IMR-90 (cell line): ENCODE results near the gene EHHADH.

Experiments used
- RAD21 ChIP-seq: IDR thresholded peaks from 2 replicates; pipeline ENCODE4 v1.6.1; 2012; ENCODE audit warnings: low read length, improper control_type of control experiment
- SMC3 ChIP-seq: fragments of 150-350 bp; IDR thresholded peaks from 2 replicates; pipeline ENCODE4 v1.6.1; 2016; ENCODE audit warnings: low read depth, mild to moderate bottlenecking, antibody characterized with exemption, low read length, moderate library complexity
- TF ChIP-seq, protein P1 (sequence below): conservative IDR thresholded peaks from 2 replicates; pipeline ENCODE4 v1.5.1; 2012; ENCODE audit warnings: mild to moderate bottlenecking, low read depth, low read length, improper control_type of control experiment

DNA sequence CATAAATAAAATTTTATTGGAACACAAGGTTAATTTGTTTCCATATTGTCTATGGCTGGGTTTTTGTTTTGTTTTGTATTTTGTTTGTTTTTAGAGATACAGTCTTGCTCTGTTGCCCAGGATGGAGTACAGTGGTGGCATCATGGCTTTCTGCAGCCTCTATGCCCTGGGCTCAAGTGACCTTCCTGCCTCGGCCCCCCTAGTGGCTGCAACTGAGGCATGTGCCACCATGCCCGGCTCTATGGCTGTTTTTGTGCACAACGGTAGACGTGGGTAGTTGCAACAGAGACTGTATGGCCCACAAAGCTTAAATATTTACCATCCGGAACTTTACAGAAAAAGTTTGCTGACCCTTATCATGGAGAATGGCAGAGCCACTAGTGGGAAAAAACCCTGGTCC, 54.2 kb downstream of the EHHADH start:
- TF ChIP-seq, protein P1, sequence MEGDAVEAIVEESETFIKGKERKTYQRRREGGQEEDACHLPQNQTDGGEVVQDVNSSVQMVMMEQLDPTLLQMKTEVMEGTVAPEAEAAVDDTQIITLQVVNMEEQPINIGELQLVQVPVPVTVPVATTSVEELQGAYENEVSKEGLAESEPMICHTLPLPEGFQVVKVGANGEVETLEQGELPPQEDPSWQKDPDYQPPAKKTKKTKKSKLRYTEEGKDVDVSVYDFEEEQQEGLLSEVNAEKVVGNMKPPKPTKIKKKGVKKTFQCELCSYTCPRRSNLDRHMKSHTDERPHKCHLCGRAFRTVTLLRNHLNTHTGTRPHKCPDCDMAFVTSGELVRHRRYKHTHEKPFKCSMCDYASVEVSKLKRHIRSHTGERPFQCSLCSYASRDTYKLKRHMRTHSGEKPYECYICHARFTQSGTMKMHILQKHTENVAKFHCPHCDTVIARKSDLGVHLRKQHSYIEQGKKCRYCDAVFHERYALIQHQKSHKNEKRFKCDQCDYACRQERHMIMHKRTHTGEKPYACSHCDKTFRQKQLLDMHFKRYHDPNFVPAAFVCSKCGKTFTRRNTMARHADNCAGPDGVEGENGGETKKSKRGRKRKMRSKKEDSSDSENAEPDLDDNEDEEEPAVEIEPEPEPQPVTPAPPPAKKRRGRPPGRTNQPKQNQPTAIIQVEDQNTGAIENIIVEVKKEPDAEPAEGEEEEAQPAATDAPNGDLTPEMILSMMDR = no peak
- no peak for TF ChIP-seq SMC3
- TF ChIP-seq RAD21 = no peak
